GM21619 (cell line): ENCODE results near the gene AP3B1.
"Not testable (repeated sequence)": the region's sequence is repeated elsewhere in the genome, so short reads cannot be mapped to it uniquely, and the experiment has no call there.

Source experiments
- ATAC-seq: cut with Tn5 transposase; IDR thresholded peaks from one replicate; pipeline ENCODE4 v1.9.1; 2021; ENCODE audit not compliant: unreplicated experiment

Gene AP3B1

GRCh38 chr5:78070691-78071090, 223.8 kb downstream of the AP3B1 start:
- ATAC-seq, result not testable (repeated sequence)

DNA sequence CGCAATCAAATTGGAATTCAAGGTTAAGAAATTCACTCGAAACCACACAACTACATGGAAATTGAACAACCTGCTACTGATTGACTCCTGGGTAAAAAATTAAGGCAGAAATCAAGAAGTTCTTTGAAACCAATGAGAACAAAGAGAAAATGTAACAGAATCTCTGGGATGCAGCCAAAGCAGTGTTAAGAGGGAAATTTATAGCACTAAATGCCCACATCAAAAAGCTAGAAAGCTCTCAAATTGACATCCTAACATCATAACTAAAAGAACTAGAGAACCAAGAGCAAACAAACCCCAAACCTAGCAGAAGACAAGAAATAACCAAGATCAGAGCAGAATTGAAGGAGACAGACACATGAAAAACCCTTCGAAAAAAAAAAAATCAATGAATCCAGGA, 226.9 kb downstream of the AP3B1 start:
- not testable (repeated sequence) for ATAC-seq

GRCh38 chr5:78066722-78067121, 227.8 kb downstream of the AP3B1 start:
- not testable (repeated sequence) for ATAC-seq

- no peak for ATAC-seq
These were observed 228.8 kb downstream of the AP3B1 start for GRCh38 chr5:78065663-78066062.

- no peak for ATAC-seq
These were observed 229.5 kb downstream of the AP3B1 start for GRCh38 chr5:78064941-78065472.

GRCh38 chr5:78063495-78063894, 231.0 kb downstream of the AP3B1 start:
- ATAC-seq, result no peak

- no peak for ATAC-seq
These were observed 231.9 kb downstream of the AP3B1 start for GRCh38 chr5:78062645-78063044.

- no peak for ATAC-seq
These were observed 234.1 kb downstream of the AP3B1 start for GRCh38 chr5:78060421-78060820.

DNA sequence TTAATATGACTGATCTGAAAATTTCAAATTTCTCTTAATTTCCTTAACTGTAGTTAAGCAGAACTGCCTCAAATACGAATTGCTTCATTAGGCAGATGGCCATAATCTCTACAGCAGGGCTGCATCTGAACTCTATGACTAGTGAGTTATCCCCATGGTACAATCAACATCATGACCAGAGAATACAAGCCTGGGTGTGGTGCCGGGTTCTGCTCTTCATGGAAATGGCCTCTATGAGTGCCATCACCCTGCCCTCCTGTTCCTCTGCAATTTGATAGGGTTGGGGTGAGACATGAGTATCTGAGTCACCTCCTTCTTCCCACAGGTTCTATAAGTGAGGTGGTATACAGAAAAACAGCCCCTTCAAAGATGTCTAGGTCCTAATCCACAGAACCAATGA, 235.9 kb downstream of the AP3B1 start:
- ATAC-seq, result no peak

- ATAC-seq, result no peak
These were observed 237.5 kb downstream of the AP3B1 start for GRCh38 chr5:78056901-78057514.

GRCh38 chr5:78056053-78056452, 238.4 kb downstream of the AP3B1 start:
- no peak for ATAC-seq

- no peak for ATAC-seq
These were observed 243.6 kb downstream of the AP3B1 start for GRCh38 chr5:78050888-78051287.

GRCh38 chr5:78046823-78047222, 247.7 kb downstream of the AP3B1 start:
- ATAC-seq, result not testable (repeated sequence)

GRCh38 chr5:78046006-78046405, 248.5 kb downstream of the AP3B1 start:
- ATAC-seq, result no peak

- no peak for ATAC-seq
These were observed 252.7 kb downstream of the AP3B1 start for GRCh38 chr5:78041805-78042204.

GRCh38 chr5:78025540-78025939, 269.0 kb downstream of the AP3B1 start:
- no peak for ATAC-seq

GRCh38 chr5:78019744-78020143, 274.8 kb downstream of the AP3B1 start:
- ATAC-seq, result no peak

GRCh38 chr5:78016863-78017529, 277.5 kb downstream of the AP3B1 start:
- ATAC-seq, result no peak

DNA sequence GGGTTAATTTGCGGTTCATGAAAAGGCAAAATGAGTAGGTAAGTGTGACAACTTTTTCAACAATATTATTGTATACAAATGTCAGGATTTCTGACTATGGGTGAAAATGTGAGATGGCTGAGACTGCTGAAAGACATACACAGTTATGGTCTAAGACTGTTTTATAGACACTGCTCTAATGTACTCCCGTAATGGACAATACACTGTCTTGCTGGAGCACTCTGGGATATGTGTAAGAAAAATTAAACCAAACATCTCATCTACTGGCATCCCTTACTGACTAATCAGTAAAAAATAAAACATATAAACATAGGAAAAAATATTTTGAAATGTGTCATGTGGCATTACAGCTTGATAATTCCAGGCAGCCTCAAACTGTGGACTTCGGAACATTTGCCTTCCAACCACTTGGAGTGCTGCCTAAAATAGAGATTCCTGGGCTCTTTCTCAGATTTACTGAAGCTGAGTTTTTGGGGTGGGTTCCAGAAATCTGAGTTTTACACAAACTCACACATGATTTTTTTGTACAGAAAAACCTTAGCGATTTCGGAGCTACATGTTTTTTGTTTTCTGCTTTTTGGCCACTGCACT, 284.5 kb downstream of the AP3B1 start:
- ATAC-seq, result no peak

- no peak for ATAC-seq
These were observed 286.0 kb downstream of the AP3B1 start for GRCh38 chr5:78008356-78008967.

- ATAC-seq, result no peak
These were observed 287.3 kb downstream of the AP3B1 start for GRCh38 chr5:78007233-78007632.

DNA sequence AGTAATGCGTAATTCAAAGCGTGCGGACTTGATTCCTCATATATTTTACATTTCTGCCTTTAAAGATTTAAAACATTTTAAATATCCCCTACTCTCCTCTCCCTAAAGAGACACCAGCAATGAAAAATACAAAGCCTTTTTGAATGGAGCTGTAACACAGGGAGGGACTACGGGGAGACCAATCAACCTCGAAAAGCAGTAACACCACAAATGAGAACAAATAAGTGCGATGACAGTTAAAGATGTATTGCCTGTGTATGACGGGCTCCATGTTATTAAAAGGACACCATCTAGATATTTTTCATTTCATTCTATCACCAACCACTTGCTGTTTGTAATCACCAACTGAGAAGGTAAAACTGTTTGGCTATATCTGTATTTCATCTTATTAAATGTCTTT, 288.0 kb downstream of the AP3B1 start:
- ATAC-seq, result no peak
